Nephron progenitor cell (in vitro differentiated cells): ENCODE data around the gene TEX35.

ENCODE experiments used
- DNase-seq: peaks from one replicate; pipeline ENCODE4 v3.0.0; 2021
- H3K27ac Mint-ChIP-seq: 2 replicates; pipeline ENCODE4 v1.8.0; 2021; ENCODE audit warnings: mild to moderate bottlenecking, moderate library complexity, mixed read lengths
- H3K27me3 Mint-ChIP-seq: 2 replicates; pipeline ENCODE4 v1.8.0; 2021; ENCODE audit warnings: mild to moderate bottlenecking, low read depth, mixed read lengths; ENCODE audit not compliant: poor library complexity
- H3K36me3 Mint-ChIP-seq: 2 replicates; pipeline ENCODE4 v1.8.0; 2021; ENCODE audit warnings: low read depth, mixed read lengths
- H3K4me1 Mint-ChIP-seq: 2 replicates; pipeline ENCODE4 v1.8.0; 2021; ENCODE audit warnings: mixed read lengths
- H3K4me3 Mint-ChIP-seq: 2 replicates; pipeline ENCODE4 v1.8.0; 2021; ENCODE audit warnings: mild to moderate bottlenecking, moderate library complexity, mixed read lengths
- H3K9me3 Mint-ChIP-seq: 2 replicates; pipeline ENCODE4 v1.8.0; 2021; ENCODE audit warnings: mild to moderate bottlenecking, moderate library complexity, mixed read lengths
- TF ChIP-seq, protein P1 (sequence below): fragments of 200-600 bp; sonication (generic); IDR thresholded peaks from 2 replicates; pipeline ENCODE4 v1.5.0; 2021; ENCODE audit warnings: antibody characterized with exemption

The TEX35 gene

DNA sequence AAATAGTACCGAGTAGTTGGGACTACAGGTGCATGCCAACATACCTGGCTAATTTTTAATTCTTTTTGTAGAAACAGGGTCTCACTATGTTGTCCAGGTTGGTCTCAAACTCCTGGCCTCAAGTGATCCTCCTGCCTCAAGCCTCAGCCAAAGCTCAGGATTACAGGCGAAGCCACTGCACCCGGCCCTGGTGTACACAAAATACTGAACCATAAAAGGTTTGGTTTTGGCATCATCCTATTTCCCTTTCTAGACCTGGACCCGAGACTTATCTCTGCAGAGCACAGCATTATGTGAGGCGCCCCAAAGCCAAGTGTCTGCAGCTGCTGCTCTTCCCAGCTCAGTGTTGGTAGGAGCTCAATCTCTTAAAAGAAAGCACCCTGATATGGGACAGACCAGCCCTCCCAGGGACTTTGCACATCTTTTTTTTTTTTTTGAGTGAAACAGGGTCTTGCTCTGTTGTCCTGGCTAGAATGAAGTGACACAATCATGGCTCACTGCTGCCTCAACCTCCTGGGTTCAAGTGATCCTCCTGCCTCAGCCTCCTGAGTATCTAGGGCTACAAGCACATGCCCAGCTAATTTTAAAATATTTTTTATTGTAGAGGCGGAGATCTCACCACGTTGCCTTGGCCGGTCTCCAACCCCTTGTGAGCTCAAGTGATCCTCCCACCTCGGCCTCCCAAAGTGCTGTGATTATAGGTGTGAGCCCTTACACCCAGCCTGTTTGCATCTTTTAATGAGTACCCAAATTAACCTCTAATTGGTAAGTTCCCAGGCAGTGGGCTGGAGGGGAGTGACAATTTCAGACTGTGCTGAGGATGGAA is 20.4 kb downstream of the TEX35 start:
- no peaks in the 10 kb centered on the region for H3K27me3 Mint-ChIP-seq
- TF ChIP-seq, protein P1, sequence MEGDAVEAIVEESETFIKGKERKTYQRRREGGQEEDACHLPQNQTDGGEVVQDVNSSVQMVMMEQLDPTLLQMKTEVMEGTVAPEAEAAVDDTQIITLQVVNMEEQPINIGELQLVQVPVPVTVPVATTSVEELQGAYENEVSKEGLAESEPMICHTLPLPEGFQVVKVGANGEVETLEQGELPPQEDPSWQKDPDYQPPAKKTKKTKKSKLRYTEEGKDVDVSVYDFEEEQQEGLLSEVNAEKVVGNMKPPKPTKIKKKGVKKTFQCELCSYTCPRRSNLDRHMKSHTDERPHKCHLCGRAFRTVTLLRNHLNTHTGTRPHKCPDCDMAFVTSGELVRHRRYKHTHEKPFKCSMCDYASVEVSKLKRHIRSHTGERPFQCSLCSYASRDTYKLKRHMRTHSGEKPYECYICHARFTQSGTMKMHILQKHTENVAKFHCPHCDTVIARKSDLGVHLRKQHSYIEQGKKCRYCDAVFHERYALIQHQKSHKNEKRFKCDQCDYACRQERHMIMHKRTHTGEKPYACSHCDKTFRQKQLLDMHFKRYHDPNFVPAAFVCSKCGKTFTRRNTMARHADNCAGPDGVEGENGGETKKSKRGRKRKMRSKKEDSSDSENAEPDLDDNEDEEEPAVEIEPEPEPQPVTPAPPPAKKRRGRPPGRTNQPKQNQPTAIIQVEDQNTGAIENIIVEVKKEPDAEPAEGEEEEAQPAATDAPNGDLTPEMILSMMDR = no peak
- DNase-seq = no peak
- H3K4me3 Mint-ChIP-seq = no peak overlapping the region
- H3K4me1 Mint-ChIP-seq = peaks cover 30% of the 10 kb centered on the region
- no peaks in the 10 kb centered on the region for H3K9me3 Mint-ChIP-seq
- H3K36me3 Mint-ChIP-seq = no peaks in the 10 kb centered on the region
- H3K27ac Mint-ChIP-seq = no peak overlapping the region

DNA sequence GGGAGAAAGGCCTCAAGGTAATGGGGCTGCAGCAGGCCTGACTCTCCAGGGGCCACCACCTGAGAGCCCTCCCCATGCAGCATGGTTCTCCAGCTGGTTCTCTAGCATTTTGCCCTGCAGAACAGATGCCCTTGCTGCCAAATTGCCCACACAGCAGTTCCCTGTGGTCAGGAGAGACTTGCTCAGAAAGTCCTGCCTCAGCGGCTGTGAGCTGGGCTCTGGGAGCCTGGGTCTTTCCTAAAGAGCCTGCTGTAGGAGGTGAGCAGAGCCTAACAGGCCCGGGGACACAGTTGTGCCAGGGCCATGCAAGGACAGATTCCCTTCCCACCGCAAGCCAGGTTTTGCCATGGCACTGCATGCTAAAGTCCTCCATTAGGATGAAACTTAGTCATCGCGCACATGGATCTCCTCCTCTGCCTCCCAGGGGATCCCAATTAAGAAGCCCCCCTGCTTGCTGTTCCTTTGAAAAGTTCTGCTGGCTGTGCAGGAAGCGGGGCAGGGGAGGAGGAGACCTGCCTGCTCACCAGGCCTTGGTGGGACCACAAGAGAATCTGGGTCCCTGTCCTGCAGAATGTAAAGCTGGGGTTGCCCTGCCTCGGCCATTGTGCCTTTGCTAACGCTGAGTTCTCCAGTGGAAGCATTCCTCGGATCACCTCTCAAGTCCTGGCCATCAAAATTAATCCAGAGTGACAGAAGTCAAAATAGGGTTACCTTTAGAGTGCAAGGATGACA is 21.4 kb downstream of the TEX35 start:
- peaks cover 30% of the 10 kb centered on the region for H3K4me1 Mint-ChIP-seq
- H3K27me3 Mint-ChIP-seq = peaks cover 5% of the 10 kb centered on the region
- H3K4me3 Mint-ChIP-seq = no peak overlapping the region
- DNase-seq = no peak
- H3K27ac Mint-ChIP-seq = no peak overlapping the region
- no peaks in the 10 kb centered on the region for H3K36me3 Mint-ChIP-seq
- TF ChIP-seq, protein P1 = no peak
- H3K9me3 Mint-ChIP-seq = no peaks in the 10 kb centered on the region

DNA sequence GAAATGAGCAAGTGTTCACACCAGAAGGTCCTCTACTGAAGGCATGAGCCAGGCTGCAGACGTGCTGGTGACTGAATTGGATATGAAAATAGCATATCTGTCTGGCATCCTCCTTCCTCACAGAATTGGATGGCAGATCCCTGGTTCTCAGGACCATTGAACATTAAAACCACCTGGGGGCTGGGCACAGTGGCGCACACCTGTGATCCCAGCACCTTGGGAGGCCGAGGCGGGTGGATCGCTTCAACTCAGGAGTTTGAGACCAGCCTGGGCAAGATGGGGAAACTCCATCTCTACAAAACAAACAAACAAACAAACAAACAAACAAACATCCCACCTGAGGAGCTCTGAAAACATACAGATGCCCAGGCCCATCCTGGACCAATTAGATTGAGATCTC is 23.4 kb downstream of the TEX35 start:
- Mint-ChIP-seq H3K9me3 (no peaks in the 10 kb centered on the region), H3K27me3 (peaks cover 15% of the 10 kb centered on the region), H3K36me3 (no peaks in the 10 kb centered on the region), H3K27ac (no peak overlapping the region), H3K4me1 (peaks cover 31% of the 10 kb centered on the region), H3K4me3 (no peak overlapping the region)
- no peak for DNase-seq
- TF ChIP-seq, protein P1 = no peak

GRCh38 chr1:178536844-178537371 is 24.0 kb downstream of the TEX35 start:
- TF ChIP-seq, protein P1 = no peak
- no peaks in the 10 kb centered on the region for H3K9me3 Mint-ChIP-seq
- no peak for DNase-seq
- H3K27me3 Mint-ChIP-seq = peaks cover 15% of the 10 kb centered on the region
- no peak overlapping the region for H3K4me3 Mint-ChIP-seq
- H3K4me1 Mint-ChIP-seq = peaks cover 36% of the 10 kb centered on the region
- no peaks in the 10 kb centered on the region for H3K36me3 Mint-ChIP-seq
- no peak overlapping the region for H3K27ac Mint-ChIP-seq

- H3K4me1 Mint-ChIP-seq = peaks cover 33% of the 10 kb centered on the region
- DNase-seq = no peak
- no peaks in the 10 kb centered on the region for H3K36me3 Mint-ChIP-seq
- no peaks in the 10 kb centered on the region for H3K9me3 Mint-ChIP-seq
- TF ChIP-seq, protein P1 = no peak
- no peak overlapping the region for H3K4me3 Mint-ChIP-seq
- H3K27me3 Mint-ChIP-seq = peaks cover 19% of the 10 kb centered on the region
- H3K27ac Mint-ChIP-seq = no peak overlapping the region
Measured at GRCh38 chr1:178537382-178538090, 24.6 kb downstream of the TEX35 start.
